Karpas-422 (cell line): ENCODE data around the gene ABHD8. TPM values are rescaled to one million over a fixed set of nuclear protein-coding genes. Genes with fewer than 3 reads are reported as not detected.

ENCODE experiments used
- DNase-seq: peaks from one replicate; pipeline ENCODE4 v3.0.0-alpha.2; 2015
- H2AFZ ChIP-seq: fragments of 200-600 bp; sonication (generic); 2 replicates; pipeline ENCODE4 v1.6.1; 2014; ENCODE audit warnings: antibody characterized with exemption, low read length, mixed read lengths
- H3K27ac ChIP-seq: fragments of 200-600 bp; sonication (generic); 2 replicates; pipeline ENCODE4 v1.5.1; 2014; ENCODE audit warnings: mild to moderate bottlenecking, low read length, moderate library complexity
- H3K27me3 ChIP-seq: fragments of 200-600 bp; sonication (generic); 2 replicates; pipeline ENCODE4 v1.6.1; 2014; ENCODE audit warnings: low read length, mixed read lengths
- H3K36me3 ChIP-seq: fragments of 200-600 bp; sonication (generic); 2 replicates; pipeline ENCODE4 v1.6.1; 2014; ENCODE audit warnings: low read length, mixed read lengths; ENCODE audit not compliant: insufficient read depth
- H3K4me1 ChIP-seq: fragments of 200-600 bp; sonication (generic); 2 replicates; pipeline ENCODE4 v1.6.1; 2014; ENCODE audit warnings: mild to moderate bottlenecking, low read length, mixed read lengths
- H3K4me2 ChIP-seq: fragments of 200-600 bp; sonication (generic); 2 replicates; pipeline ENCODE4 v1.6.1; 2014; ENCODE audit warnings: low read length, low read depth, mild to moderate bottlenecking; ENCODE audit not compliant: poor library complexity, severe bottlenecking
- H3K4me3 ChIP-seq: fragments of 200-600 bp; sonication (generic); 2 replicates; pipeline ENCODE4 v1.5.1; 2014; ENCODE audit warnings: mild to moderate bottlenecking, antibody characterized with exemption, low read length, mixed read lengths
- H3K79me2 ChIP-seq: fragments of 200-600 bp; sonication (generic); 2 replicates; pipeline ENCODE4 v1.6.1; 2014; ENCODE audit warnings: mild to moderate bottlenecking, low read length, mixed read lengths
- H3K9ac ChIP-seq: fragments of 200-600 bp; sonication (generic); 2 replicates; pipeline ENCODE4 v1.6.0; 2014; ENCODE audit warnings: low read length
- H3K9me2 ChIP-seq: fragments of 200-600 bp; sonication (generic), shearing (Covaris generic); replicated peaks from 2 replicates; pipeline ENCODE4 v1.6.0; 2014; ENCODE audit warnings: mild to moderate bottlenecking, low read length, moderate library complexity; ENCODE audit not compliant: insufficient read depth
- H3K9me3 ChIP-seq: fragments of 300-700, 200-600 bp; sonication (generic); 2 replicates; pipeline ENCODE4 v1.6.1; 2014; ENCODE audit warnings: low read length, mixed read lengths
- H4K20me1 ChIP-seq: fragments of 200-600 bp; sonication (generic); 2 replicates; pipeline ENCODE4 v1.6.1; 2014; ENCODE audit warnings: mild to moderate bottlenecking, antibody characterized with exemption, low read length, low read depth; ENCODE audit not compliant: insufficient read depth
- total RNA-seq: library from RNA; depleted of rRNA; stranded (reverse); fragments of >200 nt; shearing (Covaris generic); gene quantifications from 2 replicates; pipeline ENCODE4 v1.2.3, GENCODE V29; 2014; ENCODE audit warnings: low replicate concordance

ABHD8 gene
- total RNA-seq, 1 experiment from 2014 or later: 0.37 TPM

DNA sequence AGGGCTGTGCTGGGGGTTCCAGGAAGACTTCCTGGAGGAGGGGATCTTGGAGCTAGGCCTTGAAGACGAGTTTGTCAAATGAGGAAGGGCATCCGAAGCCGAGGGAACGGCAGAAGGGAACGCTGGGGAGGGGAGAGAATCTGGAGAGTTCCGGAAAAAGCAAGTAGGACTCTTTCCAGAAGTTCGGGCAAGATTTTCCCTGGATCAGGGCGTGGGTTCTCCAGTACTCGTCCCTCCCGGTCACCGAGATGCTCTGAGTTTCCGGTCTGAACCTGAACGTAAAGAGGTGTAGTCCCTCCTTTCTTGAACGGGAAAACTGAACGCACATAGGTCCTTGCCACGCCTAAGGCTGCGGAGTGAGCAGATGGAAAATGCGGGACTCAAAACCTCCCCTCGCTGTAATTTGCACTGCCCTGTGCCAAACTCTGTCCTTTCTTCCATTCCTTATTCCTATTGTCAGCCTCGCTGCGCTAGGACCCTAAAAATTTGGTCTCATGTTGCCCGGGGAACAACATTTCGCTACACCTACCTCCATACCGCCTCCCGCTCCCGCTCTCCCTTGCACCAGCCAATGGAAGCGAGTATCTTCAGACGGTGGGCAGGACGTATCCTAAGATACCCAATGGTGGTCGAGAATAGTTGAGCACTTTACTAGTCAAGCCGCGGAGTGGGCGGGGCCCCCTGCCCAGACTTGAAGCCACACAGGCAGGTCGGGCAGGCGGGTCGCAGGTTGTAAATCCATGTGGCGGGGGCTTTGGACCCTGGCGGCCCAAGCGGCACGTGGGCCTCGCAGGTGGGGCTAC is 33.8 kb upstream of the ABHD8 start, which contains the start of gene GTPBP3:
TSS of gene GTPBP3 (plus strand) at position 682 of the 803 bp plus-strand sequence. CDS start at position 741, 59 bp downstream.
- no peaks in the 10 kb centered on the region for H3K9me2 ChIP-seq
- peak; percentile 99 for DNase-seq
- H3K9me3 ChIP-seq: no peaks in the 10 kb centered on the region
- peak within 1 kb of the TSS; percentile 92 for H3K9ac ChIP-seq
- no peaks in the 10 kb centered on the region for H4K20me1 ChIP-seq
- H3K36me3 ChIP-seq: peaks cover 5% of the 10 kb centered on the region; the same call in 1 of the 2 replicates
- peak within 1 kb of the TSS; percentile 98 for H2AFZ ChIP-seq
- peak within 1 kb of the TSS; percentile 99 for H3K4me2 ChIP-seq
- no peaks in the 10 kb centered on the region for H3K27me3 ChIP-seq
- peak within 1 kb of the TSS; percentile 91 for H3K4me3 ChIP-seq
- H3K4me1 ChIP-seq: peaks cover 30% of the 10 kb centered on the region
- peaks cover 9% of the 10 kb centered on the region for H3K79me2 ChIP-seq
- peak within 1 kb of the TSS; percentile 77 for H3K27ac ChIP-seq

DNA sequence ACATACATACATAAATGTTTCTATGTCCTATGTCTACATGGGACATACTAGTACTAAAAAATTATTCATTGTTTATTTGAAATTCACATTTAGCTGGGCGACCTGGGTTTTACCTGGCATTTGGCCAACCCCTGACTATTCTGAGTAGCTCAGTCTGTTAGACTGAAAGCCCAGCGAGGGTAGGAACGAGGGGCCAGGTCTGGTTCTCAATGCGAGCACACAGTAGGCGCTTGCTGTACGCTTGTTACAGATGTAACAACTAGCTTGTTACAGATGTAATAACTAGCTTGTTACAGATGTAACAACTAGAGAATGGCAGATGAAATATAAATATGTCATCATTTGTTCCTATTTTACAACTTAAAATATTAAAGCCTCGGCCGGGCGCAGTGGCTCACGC is 32.4 kb upstream of the ABHD8 start:
- Histone ChIP-seq H3K4me2 (peak overlapping the region; percentile 94), H3K9me3 (no peaks in the 10 kb centered on the region), H3K9ac (no peak overlapping the region), H3K36me3 (no peaks in the 10 kb centered on the region), H4K20me1 (no peaks in the 10 kb centered on the region), H2AFZ (no peak overlapping the region), H3K9me2 (no peaks in the 10 kb centered on the region), H3K4me1 (peaks cover 30% of the 10 kb centered on the region), H3K79me2 (peaks cover 9% of the 10 kb centered on the region), H3K4me3 (peak overlapping the region; percentile 73; the same call in 1 of the 2 replicates), H3K27me3 (no peaks in the 10 kb centered on the region), H3K27ac (no peak overlapping the region)
- no peak for DNase-seq

DNA sequence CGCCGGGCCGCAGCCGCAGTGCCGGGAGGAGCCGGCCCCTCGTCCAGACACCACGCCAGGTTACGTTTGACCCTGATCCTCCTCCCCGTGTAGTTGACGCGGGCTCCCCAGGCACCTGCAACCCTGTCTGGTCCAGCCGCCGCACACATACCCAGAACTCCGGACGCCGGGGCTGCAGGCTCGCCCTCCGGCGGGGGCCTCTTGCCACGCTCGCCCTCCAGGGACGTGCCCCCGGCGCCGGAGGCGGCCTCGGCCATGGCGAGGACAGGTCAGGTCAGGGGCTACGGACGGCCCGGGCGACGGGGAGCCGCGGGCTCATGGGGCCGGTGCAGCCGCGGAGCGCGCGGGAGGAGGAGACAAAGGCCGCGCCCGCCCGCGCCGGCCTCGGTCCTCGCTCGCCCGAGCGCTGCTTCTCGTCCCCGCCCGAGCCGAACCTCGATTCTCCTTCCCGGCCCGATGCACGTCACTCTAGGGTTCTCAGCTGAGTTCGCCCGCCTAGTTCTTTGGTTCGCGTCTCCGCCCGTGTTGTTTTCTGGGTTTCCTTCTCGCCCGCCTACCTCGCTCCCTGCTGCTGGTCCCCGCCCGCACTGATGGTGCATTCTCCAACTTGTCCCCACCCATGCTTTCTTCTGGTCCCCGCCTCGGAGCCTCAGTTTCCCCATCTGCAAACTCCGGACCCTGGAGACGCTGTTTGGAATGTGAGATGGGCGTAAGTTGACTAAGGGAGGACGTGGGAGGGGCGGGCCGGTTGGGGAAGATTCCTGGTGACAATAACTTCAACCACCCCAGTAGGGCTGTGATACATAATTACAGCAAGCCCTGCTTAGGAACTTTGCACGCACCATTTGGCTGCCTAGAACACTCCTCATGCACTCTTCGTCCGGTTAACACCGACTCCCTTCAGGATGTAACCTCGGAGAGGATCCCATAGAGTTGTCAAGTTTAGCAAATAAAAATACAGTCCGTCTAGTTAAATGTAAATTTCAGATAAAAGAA is 31.5 kb upstream of the ABHD8 start, which contains the start of gene ANO8:
TSS of gene ANO8 (minus strand) at position 442 of the 996 bp plus-strand sequence. CDS start at position 257, 185 bp downstream.
- Histone ChIP-seq H4K20me1 (no peaks in the 10 kb centered on the region), H3K9me2 (no peaks in the 10 kb centered on the region), H3K4me3 (peak within 1 kb of the TSS; percentile 73), H3K79me2 (peaks cover 9% of the 10 kb centered on the region), H3K4me1 (peaks cover 30% of the 10 kb centered on the region), H3K4me2 (peak within 1 kb of the TSS; percentile 94), H3K36me3 (no peaks in the 10 kb centered on the region), H3K27me3 (no peaks in the 10 kb centered on the region), H3K27ac (no peak within 1 kb of the TSS), H3K9ac (peak within 1 kb of the TSS; percentile 72), H2AFZ (peak within 1 kb of the TSS; percentile 93), H3K9me3 (no peaks in the 10 kb centered on the region)
- peak; percentile 99 for DNase-seq

DNA sequence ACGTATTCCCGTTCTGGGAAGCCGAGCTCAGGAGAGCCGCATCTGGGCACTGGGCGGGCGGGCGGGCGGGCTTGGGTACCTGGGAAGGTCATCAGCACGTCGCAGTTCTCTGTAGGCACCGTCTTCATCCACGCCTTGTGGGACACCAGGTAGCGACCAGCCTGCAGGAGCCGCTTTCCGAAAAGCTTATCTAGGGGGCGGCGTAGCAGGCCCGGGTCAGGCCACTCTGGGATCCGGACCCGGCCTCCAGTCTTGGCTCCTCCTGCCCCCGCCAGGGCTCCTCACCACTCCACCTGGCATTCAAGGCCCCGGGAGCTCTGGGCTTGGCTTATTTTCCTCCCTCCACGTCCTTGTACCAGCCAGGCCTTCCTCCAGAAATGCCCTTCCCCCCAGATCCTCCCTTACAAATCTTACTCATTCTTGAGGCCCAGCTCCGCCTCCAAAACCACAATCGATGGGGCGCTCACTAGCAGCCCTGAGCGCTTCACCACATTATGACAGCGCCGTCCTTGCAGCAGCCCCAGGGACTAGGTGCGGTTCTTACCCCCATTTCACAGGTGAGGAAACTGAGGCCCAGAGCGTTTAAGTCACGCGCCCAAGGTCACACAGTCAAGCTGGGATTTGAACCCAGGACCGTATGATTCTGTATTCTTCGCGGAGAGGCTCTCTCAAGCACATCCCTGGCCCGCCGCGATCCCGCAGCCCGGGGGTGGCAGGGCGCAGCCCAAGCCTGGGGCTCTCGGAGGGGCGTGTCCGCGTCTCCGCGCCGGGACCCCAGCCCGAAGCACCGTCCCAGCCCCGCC is 30.6 kb upstream of the ABHD8 start:
- Histone ChIP-seq H3K9ac (peak overlapping the region; percentile 72), H3K79me2 (peaks cover 9% of the 10 kb centered on the region), H3K4me2 (peak overlapping the region; percentile 94), H3K9me3 (no peaks in the 10 kb centered on the region), H3K4me1 (peaks cover 28% of the 10 kb centered on the region), H3K9me2 (no peaks in the 10 kb centered on the region), H4K20me1 (no peaks in the 10 kb centered on the region), H3K27me3 (no peaks in the 10 kb centered on the region), H3K36me3 (no peaks in the 10 kb centered on the region), H3K4me3 (peak overlapping the region; percentile 73), H3K27ac (no peak overlapping the region), H2AFZ (peak overlapping the region; percentile 84; the same call in 1 of the 2 replicates)
- peak; percentile 61 for DNase-seq

DNA sequence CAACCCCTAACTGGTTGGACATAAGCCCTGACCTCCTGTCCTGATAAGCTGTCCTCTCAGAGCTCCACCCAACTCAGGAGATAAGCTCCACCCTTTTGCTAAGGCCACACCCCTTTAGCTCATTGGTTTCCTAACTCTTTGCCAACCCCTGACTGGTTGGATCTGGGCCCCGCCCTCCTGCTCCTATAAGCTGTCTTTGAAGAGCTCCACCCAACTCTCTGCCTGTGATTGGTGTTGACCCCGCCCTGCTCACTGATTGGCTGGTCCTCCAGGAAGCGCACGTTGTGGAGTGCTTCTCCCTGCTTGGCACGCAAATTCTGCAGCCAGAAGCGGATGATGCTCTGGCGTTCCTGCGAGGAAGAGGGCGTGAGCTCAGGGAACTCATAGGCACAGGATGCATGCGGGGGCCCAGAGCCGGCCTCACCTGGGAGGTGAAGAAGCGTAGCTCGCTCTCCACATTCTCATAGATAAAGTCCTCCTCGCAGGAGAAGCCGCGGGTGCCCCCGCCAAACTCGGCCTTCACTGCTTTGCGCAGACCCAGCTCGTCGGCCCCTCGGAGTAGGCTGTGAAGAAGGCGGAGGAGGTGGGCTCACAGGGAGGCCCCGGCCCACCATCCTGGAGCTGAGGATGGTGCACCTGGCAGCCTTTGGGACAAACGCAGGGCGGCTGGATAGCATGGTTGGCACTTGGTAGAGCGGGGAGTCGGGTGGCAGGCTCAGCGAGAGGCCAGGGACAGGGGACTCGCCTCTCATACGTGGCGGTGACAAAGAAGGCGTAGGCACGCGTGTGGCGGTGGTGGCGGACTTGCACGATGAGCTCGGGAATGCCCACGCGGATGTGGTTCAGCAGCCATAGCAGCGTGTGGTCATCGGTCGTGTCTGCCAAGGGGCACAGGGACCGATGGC is 29.7 kb upstream of the ABHD8 start:
- H3K4me1 ChIP-seq: peaks cover 20% of the 10 kb centered on the region
- H3K4me3 ChIP-seq: no peak overlapping the region; the same call in 1 of the 2 replicates
- no peaks in the 10 kb centered on the region for H3K36me3 ChIP-seq
- H4K20me1 ChIP-seq: no peaks in the 10 kb centered on the region
- no peak overlapping the region for H3K4me2 ChIP-seq
- H3K9me3 ChIP-seq: no peaks in the 10 kb centered on the region
- H3K9ac ChIP-seq: no peak overlapping the region
- no peak overlapping the region for H3K27ac ChIP-seq
- no peaks in the 10 kb centered on the region for H3K27me3 ChIP-seq
- DNase-seq: peak; percentile 95
- no peaks in the 10 kb centered on the region for H3K9me2 ChIP-seq
- H2AFZ ChIP-seq: no peak overlapping the region
- peaks cover under 1% of the 10 kb centered on the region for H3K79me2 ChIP-seq

DNA sequence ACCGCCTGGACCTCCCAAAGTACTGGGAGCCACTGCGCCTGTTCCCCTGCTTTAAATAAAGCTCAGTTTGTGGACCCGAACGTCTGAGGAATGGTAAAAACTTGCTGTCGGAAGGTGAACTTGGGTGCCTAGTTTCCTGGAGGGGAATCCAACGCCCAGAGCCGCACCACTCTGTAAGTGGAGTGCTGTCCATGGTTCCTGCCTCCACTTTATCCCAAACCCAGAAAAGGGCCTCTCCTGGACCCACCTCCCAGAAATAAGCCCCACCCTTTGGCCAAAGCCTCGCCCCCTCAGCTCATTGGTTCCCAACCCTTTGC is 29.1 kb upstream of the ABHD8 start:
- no peak for DNase-seq
- H3K27ac ChIP-seq: no peak overlapping the region
- no peaks in the 10 kb centered on the region for H3K9me2 ChIP-seq
- H3K4me1 ChIP-seq: peaks cover 20% of the 10 kb centered on the region
- H3K4me2 ChIP-seq: no peak overlapping the region
- no peaks in the 10 kb centered on the region for H3K79me2 ChIP-seq
- H3K9ac ChIP-seq: no peak overlapping the region
- no peak overlapping the region for H3K4me3 ChIP-seq
- no peaks in the 10 kb centered on the region for H3K27me3 ChIP-seq
- H4K20me1 ChIP-seq: no peaks in the 10 kb centered on the region
- no peak overlapping the region for H2AFZ ChIP-seq
- no peaks in the 10 kb centered on the region for H3K36me3 ChIP-seq
- no peaks in the 10 kb centered on the region for H3K9me3 ChIP-seq

DNA sequence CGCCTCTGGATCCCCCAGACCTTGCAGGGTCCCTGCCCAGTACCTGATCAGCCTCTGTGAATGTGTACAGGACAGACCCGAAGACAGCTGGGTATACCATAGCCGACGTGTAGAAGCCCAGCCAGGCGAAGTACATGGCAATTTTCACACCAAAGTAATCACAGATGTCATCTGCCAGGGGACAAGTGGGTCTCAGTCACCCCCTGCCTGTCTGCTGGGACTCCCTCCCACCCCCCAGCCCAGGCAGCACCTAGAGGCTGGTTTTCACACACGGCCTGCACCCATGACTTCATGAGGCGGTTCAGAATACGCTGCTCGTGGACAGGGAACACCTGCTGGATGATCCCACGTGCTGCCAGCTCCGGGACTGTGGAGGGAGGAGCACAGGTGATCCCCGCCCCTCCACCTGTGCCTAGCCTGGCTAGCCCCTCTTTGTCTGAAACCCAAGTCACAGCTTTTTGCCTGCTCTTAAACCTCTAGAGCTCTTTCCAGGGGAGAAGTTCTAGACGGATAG is 27.9 kb upstream of the ABHD8 start:
- no peak overlapping the region for H3K4me3 ChIP-seq
- H3K36me3 ChIP-seq: no peaks in the 10 kb centered on the region
- DNase-seq: no peak
- no peak overlapping the region for H2AFZ ChIP-seq
- H3K4me2 ChIP-seq: no peak overlapping the region
- H3K9ac ChIP-seq: no peak overlapping the region
- H3K27me3 ChIP-seq: no peaks in the 10 kb centered on the region
- H3K27ac ChIP-seq: no peak overlapping the region
- no peaks in the 10 kb centered on the region for H3K9me2 ChIP-seq
- no peaks in the 10 kb centered on the region for H3K9me3 ChIP-seq
- peaks cover 17% of the 10 kb centered on the region for H3K4me1 ChIP-seq
- H3K79me2 ChIP-seq: no peaks in the 10 kb centered on the region
- no peaks in the 10 kb centered on the region for H4K20me1 ChIP-seq
